Panc1 (cell line): ENCODE measurements around the gene TSPAN15.

ENCODE experiments used
- POLR2AphosphoS5 ChIP-seq: IDR thresholded peaks from 2 replicates; pipeline ENCODE4 v1.6.1; 2012; ENCODE audit warnings: mild to moderate bottlenecking, low read depth, low read length, moderate library complexity
- TCF7L2 ChIP-seq: IDR thresholded peaks from 2 replicates; pipeline ENCODE4 v1.6.1; 2011; ENCODE audit warnings: mild to moderate bottlenecking, low read depth, low read length, inconsistent platforms
- TF ChIP-seq, protein P1 (sequence below): fragments of 450-650 bp; IDR thresholded peaks from 2 replicates; pipeline ENCODE4 v1.5.1; 2017; ENCODE audit warnings: mild to moderate bottlenecking

DNA sequence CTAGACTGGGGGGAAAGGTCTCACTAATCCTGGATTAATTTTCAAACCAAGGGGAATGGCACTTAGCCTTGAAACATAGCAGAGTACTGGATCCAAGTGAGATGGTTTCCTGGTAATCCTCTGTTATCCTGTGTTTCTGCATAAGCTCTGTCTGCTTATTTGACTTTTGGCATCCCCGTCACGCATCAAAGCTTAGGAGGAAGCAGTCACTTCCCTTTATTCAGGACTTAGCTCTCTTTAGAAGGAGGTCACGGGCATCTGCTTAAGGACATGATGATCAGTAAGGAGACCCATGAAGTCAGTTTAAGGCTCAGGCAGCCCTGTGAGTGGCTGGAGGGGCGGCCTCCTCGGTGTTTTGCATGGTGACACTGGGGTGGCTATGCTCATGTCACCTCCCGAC lies 30.0 kb downstream of the TSPAN15 start:
- TF ChIP-seq, protein P1, sequence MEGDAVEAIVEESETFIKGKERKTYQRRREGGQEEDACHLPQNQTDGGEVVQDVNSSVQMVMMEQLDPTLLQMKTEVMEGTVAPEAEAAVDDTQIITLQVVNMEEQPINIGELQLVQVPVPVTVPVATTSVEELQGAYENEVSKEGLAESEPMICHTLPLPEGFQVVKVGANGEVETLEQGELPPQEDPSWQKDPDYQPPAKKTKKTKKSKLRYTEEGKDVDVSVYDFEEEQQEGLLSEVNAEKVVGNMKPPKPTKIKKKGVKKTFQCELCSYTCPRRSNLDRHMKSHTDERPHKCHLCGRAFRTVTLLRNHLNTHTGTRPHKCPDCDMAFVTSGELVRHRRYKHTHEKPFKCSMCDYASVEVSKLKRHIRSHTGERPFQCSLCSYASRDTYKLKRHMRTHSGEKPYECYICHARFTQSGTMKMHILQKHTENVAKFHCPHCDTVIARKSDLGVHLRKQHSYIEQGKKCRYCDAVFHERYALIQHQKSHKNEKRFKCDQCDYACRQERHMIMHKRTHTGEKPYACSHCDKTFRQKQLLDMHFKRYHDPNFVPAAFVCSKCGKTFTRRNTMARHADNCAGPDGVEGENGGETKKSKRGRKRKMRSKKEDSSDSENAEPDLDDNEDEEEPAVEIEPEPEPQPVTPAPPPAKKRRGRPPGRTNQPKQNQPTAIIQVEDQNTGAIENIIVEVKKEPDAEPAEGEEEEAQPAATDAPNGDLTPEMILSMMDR = no peak
- no peak for TF ChIP-seq POLR2AphosphoS5
- TF ChIP-seq TCF7L2 = no peak
